Measurements from ENCODE around the gene HAUS3. TPM values are rescaled to one million over a fixed set of nuclear protein-coding genes. Genes with fewer than 3 reads are reported as not detected.

The HAUS3 gene
- total RNA-seq, 1 experiment from 2014 or later: 17.3 TPM

DNA sequence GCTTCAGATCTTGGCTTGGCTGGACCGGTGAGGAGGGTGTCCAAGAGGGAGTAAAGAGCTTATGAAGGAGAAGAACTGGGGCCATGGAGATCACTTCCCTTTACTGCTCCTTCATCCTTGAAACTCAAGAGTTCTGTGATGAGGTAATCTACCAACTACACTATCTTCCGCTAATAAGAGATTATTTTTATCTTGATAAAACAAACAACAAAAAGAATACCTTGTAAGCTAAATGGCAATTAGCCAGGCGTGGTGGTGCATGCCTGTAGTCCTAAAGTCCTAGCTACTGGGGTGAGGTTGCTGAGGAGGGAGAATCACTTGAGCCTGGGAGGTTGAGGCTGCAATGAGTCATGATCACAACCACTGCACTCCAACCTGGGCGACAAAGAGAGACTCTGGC lies 47.4 kb downstream of the HAUS3 start:
- H3K4me2 ChIP-seq (ENCODE audit: low read length): no peak overlapping the region
- no peak overlapping the region for H3K27ac ChIP-seq (ENCODE audit: low read depth, low read length)
- no peaks in the 10 kb centered on the region for H3K9me2 ChIP-seq (ENCODE audit: insufficient read depth)
- ChIA-PET RAD21 (ENCODE audit: low non-redundant PET in 1 of 2, low total read pairs in 2 of 2, uncharacterized antibody in 2 of 2, unreplicated experiment in 2 of 2) (no interaction called here), POLR2A (no interaction called here), CTCF (no interaction called here)
- no peak overlapping the region for H2AFZ ChIP-seq (ENCODE audit: low read depth, low read length, poor library complexity, severe bottlenecking)
- H3K9me3 ChIP-seq (ENCODE audit: control insufficient read depth in 1 of 2, insufficient read depth in 1 of 2, low read depth in 1 of 2, low read length in 2 of 2): no peaks in the 10 kb centered on the region
- no peak overlapping the region for H3K4me3 ChIP-seq (replicated peaks in 1 of 2; ENCODE audit: low read depth in 1 of 2, low read length in 2 of 2)
- no peaks in the 10 kb centered on the region for H3K36me3 ChIP-seq (ENCODE audit: control insufficient read depth in 1 of 2, insufficient read depth in 2 of 2, low read length in 2 of 2)
- DNase-seq (ENCODE audit: low read depth, low spot score) (no peak), ATAC-seq (no peak)
- H3K27me3 ChIP-seq (ENCODE audit: insufficient read depth, low read length): no peaks in the 10 kb centered on the region
- intact Hi-C loops (cut with micrococcal nuclease): no loop called here
- H3K79me2 ChIP-seq (ENCODE audit: insufficient read depth, low read length): no peaks in the 10 kb centered on the region
- BruUV-seq (replicated peaks): no TSS peak
- no peak for TF ChIP-seq EGR1 (IDR thresholded peaks at IDR 0.05; ENCODE audit: low read depth)
- no peak for TF ChIP-seq CEBPB (IDR thresholded peaks at IDR 0.05; ENCODE audit: low read depth)
- no peak for TF ChIP-seq CBX3 (IDR thresholded peaks at IDR 0.05; ENCODE audit: low read depth)
- no peak for TF ChIP-seq YY1 (IDR thresholded peaks at IDR 0.05; ENCODE audit: extremely low read depth, insufficient replicate concordance, low read depth, low read length)
- no peak for TF ChIP-seq POLR2A (IDR thresholded peaks at IDR 0.05; ENCODE audit: borderline replicate concordance, extremely low read depth, insufficient read depth, insufficient read length)
- TF ChIP-seq, protein P1, sequence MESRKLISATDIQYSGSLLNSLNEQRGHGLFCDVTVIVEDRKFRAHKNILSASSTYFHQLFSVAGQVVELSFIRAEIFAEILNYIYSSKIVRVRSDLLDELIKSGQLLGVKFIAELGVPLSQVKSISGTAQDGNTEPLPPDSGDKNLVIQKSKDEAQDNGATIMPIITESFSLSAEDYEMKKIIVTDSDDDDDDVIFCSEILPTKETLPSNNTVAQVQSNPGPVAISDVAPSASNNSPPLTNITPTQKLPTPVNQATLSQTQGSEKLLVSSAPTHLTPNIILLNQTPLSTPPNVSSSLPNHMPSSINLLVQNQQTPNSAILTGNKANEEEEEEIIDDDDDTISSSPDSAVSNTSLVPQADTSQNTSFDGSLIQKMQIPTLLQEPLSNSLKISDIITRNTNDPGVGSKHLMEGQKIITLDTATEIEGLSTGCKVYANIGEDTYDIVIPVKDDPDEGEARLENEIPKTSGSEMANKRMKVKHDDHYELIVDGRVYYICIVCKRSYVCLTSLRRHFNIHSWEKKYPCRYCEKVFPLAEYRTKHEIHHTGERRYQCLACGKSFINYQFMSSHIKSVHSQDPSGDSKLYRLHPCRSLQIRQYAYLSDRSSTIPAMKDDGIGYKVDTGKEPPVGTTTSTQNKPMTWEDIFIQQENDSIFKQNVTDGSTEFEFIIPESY (IDR thresholded peaks at IDR 0.05; ENCODE audit: extremely low read depth, insufficient replicate concordance, low read length): no peak
- no peak for TF ChIP-seq TCF7L2 (IDR thresholded peaks at IDR 0.05; ENCODE audit: borderline replicate concordance, extremely low read depth, insufficient read depth, insufficient read length)
- H4K20me1 ChIP-seq (ENCODE audit: insufficient read depth): no peaks in the 10 kb centered on the region
- no peaks in the 10 kb centered on the region for H3K4me1 ChIP-seq (ENCODE audit: control insufficient read depth in 1 of 2, insufficient read depth in 2 of 2, low read length in 2 of 2)
- no peak overlapping the region for H3K9ac ChIP-seq (ENCODE audit: low read length)

DNA sequence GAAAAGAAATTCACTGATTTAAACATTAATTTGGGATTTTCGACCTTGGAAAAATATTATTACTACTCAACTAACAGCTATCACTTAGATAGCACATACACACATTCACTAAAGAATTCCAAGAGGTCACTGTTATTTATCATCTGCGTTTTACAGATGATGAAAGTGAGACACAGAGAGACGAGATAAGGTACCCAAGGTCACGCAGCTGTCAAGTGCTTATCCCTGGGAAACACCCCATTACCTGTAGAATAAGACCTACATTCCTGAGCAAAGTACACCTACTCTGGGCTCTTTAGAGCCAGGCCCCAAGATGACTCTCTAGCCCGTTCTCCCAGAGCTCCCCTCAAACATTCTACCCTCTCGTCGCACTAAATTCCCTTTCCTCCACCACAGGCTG lies 48.6 kb downstream of the HAUS3 start:
- BruUV-seq (replicated peaks): no TSS peak
- Histone ChIP-seq H3K36me3 (ENCODE audit: control insufficient read depth in 1 of 2, insufficient read depth in 2 of 2, low read length in 2 of 2) (no peaks in the 10 kb centered on the region), H3K9ac (ENCODE audit: low read length) (no peak overlapping the region), H3K4me3 (replicated peaks in 1 of 2; ENCODE audit: low read depth in 1 of 2, low read length in 2 of 2) (no peak overlapping the region), H3K27me3 (ENCODE audit: insufficient read depth, low read length) (no peaks in the 10 kb centered on the region), H3K4me2 (ENCODE audit: low read length) (no peak overlapping the region), H3K4me1 (ENCODE audit: control insufficient read depth in 1 of 2, insufficient read depth in 2 of 2, low read length in 2 of 2) (no peaks in the 10 kb centered on the region), H2AFZ (ENCODE audit: low read depth, low read length, poor library complexity, severe bottlenecking) (no peak overlapping the region), H3K27ac (ENCODE audit: low read depth, low read length) (no peak overlapping the region), H4K20me1 (ENCODE audit: insufficient read depth) (no peaks in the 10 kb centered on the region), H3K9me2 (ENCODE audit: insufficient read depth) (no peaks in the 10 kb centered on the region), H3K79me2 (ENCODE audit: insufficient read depth, low read length) (no peaks in the 10 kb centered on the region), H3K9me3 (ENCODE audit: control insufficient read depth in 1 of 2, insufficient read depth in 1 of 2, low read depth in 1 of 2, low read length in 2 of 2) (no peaks in the 10 kb centered on the region)
- DNase-seq (ENCODE audit: low read depth, low spot score) (no peak), ATAC-seq (no peak)
- RAD21 ChIA-PET (ENCODE audit: low non-redundant PET in 1 of 2, low total read pairs in 2 of 2, uncharacterized antibody in 2 of 2, unreplicated experiment in 2 of 2): no interaction called here
- POLR2A ChIA-PET: no interaction called here
- CTCF ChIA-PET: no interaction called here
- intact Hi-C loops (cut with micrococcal nuclease): no loop called here
- TF ChIP-seq, protein P2, sequence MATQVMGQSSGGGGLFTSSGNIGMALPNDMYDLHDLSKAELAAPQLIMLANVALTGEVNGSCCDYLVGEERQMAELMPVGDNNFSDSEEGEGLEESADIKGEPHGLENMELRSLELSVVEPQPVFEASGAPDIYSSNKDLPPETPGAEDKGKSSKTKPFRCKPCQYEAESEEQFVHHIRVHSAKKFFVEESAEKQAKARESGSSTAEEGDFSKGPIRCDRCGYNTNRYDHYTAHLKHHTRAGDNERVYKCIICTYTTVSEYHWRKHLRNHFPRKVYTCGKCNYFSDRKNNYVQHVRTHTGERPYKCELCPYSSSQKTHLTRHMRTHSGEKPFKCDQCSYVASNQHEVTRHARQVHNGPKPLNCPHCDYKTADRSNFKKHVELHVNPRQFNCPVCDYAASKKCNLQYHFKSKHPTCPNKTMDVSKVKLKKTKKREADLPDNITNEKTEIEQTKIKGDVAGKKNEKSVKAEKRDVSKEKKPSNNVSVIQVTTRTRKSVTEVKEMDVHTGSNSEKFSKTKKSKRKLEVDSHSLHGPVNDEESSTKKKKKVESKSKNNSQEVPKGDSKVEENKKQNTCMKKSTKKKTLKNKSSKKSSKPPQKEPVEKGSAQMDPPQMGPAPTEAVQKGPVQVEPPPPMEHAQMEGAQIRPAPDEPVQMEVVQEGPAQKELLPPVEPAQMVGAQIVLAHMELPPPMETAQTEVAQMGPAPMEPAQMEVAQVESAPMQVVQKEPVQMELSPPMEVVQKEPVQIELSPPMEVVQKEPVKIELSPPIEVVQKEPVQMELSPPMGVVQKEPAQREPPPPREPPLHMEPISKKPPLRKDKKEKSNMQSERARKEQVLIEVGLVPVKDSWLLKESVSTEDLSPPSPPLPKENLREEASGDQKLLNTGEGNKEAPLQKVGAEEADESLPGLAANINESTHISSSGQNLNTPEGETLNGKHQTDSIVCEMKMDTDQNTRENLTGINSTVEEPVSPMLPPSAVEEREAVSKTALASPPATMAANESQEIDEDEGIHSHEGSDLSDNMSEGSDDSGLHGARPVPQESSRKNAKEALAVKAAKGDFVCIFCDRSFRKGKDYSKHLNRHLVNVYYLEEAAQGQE (IDR thresholded peaks at IDR 0.05; ENCODE audit: low read depth): no peak
- TF ChIP-seq SP1 (IDR thresholded peaks at IDR 0.05; ENCODE audit: low read depth): no peak
- TF ChIP-seq, protein P3, sequence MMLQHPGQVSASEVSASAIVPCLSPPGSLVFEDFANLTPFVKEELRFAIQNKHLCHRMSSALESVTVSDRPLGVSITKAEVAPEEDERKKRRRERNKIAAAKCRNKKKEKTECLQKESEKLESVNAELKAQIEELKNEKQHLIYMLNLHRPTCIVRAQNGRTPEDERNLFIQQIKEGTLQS (IDR thresholded peaks at IDR 0.05): no peak
- TF ChIP-seq, protein P1 (IDR thresholded peaks at IDR 0.05; ENCODE audit: extremely low read depth, insufficient replicate concordance, low read length): no peak
- TF ChIP-seq ELF1 (IDR thresholded peaks at IDR 0.05; ENCODE audit: borderline replicate concordance, low read depth): no peak
- TF ChIP-seq SRF (IDR thresholded peaks at IDR 0.05; ENCODE audit: low read depth): no peak
- no peak for TF ChIP-seq SIN3A (IDR thresholded peaks at IDR 0.05; ENCODE audit: low read depth)
- TF ChIP-seq ZNF274 (IDR thresholded peaks at IDR 0.05; ENCODE audit: low read depth, low read length): no peak
